K562 (cell line): ENCODE data around the gene DDC. TPM values are rescaled to one million over a fixed set of nuclear protein-coding genes. Genes with fewer than 3 reads are reported as not detected.

Experiments
- ATAC-seq: fragments of 200-7000 bp; cut with Tn5 transposase; 3 replicates; pipeline ENCODE4 v1.9.1; 2020; ENCODE audit warnings: moderate library complexity
- BruUV-seq: library from RNA; stranded (reverse); fragments of 400-500 nt; replicated peaks from 2 replicates; lab custom pipeline; 2021; lab: Mats Ljungman, UMichigan
- CTCF ChIA-PET: fragments of 300-600 bp; formaldehyde crosslinking; extraction: SDS; loops from one replicate; lab custom pipeline; 2021; ENCODE audit warnings: low intra/inter-chr PET ratio; lab: Yijun Ruan, JAX
- POLR2A ChIA-PET: fragments of 300-600, 350-650 bp; sonication (Branson Sonifier 250); formaldehyde crosslinking; extraction: SDS; loops from one replicate; lab custom pipeline; 2021; ENCODE audit warnings: antibody characterized with exemption, inconsistent platforms; lab: Yijun Ruan, JAX
- DNase-seq, 4 experiments: peaks; one replicate each; pipeline versions ENCODE4 v3.0.0 to v3.0.0-alpha.2; 2011 to 2018; ENCODE audit warnings: low spot score in 3 of 4, mixed read lengths in 3 of 4; ENCODE audit errors: extremely low read depth in 1 of 4
- FAIRE-seq: peaks from 2 replicates; lab custom pipeline; 2011; peaks lifted over from hg19 to GRCh38; lab: Jason Lieb, UNC
- H2AFZ ChIP-seq: 2 replicates; pipeline ENCODE4 v1.6.0; 2011; ENCODE audit warnings: low read depth, low read length, control low read depth, inconsistent platforms
- H3K27ac ChIP-seq: fragments of 200-600 bp; 3 replicates; pipeline ENCODE4 v1.8.0; 2011; ENCODE audit warnings: low read depth, mild to moderate bottlenecking, control low read depth, inconsistent platforms, low read length, moderate library complexity, mixed read lengths; ENCODE audit errors: extremely low read depth
- H3K27me3 ChIP-seq, 2 experiments: fragments of 300-600 bp in 1 of 2; 2 replicates in 1 of 2; 3 replicates in 1 of 2; pipeline versions ENCODE4 v1.6.0 to v1.8.0; 2011; ENCODE audit warnings: inconsistent platforms in 2 of 2, low read length in 2 of 2, mild to moderate bottlenecking in 1 of 2, mixed read lengths in 1 of 2, moderate library complexity in 1 of 2; ENCODE audit not compliant: control insufficient read depth in 2 of 2, insufficient read depth in 2 of 2
- H3K36me3 ChIP-seq: fragments of 300-600 bp; 3 replicates; pipeline ENCODE4 v1.8.0; 2011; ENCODE audit warnings: mild to moderate bottlenecking, low read length, inconsistent platforms; ENCODE audit not compliant: control insufficient read depth, insufficient read depth
- H3K4me1 ChIP-seq, 2 experiments: fragments of 200-600 bp in 1 of 2; replicated peaks in 1 of 2; 2 replicates in 1 of 2; 3 replicates in 1 of 2; pipeline versions ENCODE4 v1.5.1 to v1.8.0; 2011; ENCODE audit warnings: inconsistent platforms in 2 of 2, low read length in 2 of 2, mild to moderate bottlenecking in 1 of 2, mixed read lengths in 1 of 2, moderate library complexity in 1 of 2; ENCODE audit not compliant: control insufficient read depth in 2 of 2, insufficient read depth in 2 of 2
- H3K4me2 ChIP-seq: 2 replicates; pipeline ENCODE4 v1.6.1; 2011; ENCODE audit warnings: low read length, control low read depth, inconsistent platforms, mixed read lengths; ENCODE audit not compliant: insufficient read depth
- H3K4me3 ChIP-seq: fragments of 200-600 bp; sonication (generic), shearing (Covaris generic); 2 replicates; pipeline ENCODE4 v1.5.1; 2016; ENCODE audit warnings: control low read depth, inconsistent platforms
- H3K79me2 ChIP-seq: fragments of 200-600 bp; 3 replicates; pipeline ENCODE4 v1.8.0; 2011; ENCODE audit warnings: low read length, inconsistent platforms; ENCODE audit not compliant: control insufficient read depth, insufficient read depth
- H3K9ac ChIP-seq, 2 experiments: 2 replicates each; pipeline versions ENCODE4 v1.6.0 to v1.6.1; 2011; ENCODE audit warnings: low read depth in 2 of 2, low read length in 2 of 2, control low read depth in 1 of 2, inconsistent platforms in 1 of 2, mild to moderate bottlenecking in 1 of 2, mixed read lengths in 1 of 2; ENCODE audit not compliant: insufficient read depth in 1 of 2
- H3K9me1 ChIP-seq: one replicate; pipeline ENCODE4 v1.6.0; 2011; ENCODE audit warnings: inconsistent platforms, mild to moderate bottlenecking, low read length, moderate library complexity; ENCODE audit not compliant: control insufficient read depth, insufficient read depth
- H3K9me3 ChIP-seq: replicated peaks from 2 replicates; pipeline ENCODE4 v1.5.1; 2011; ENCODE audit warnings: low read depth, low read length, inconsistent platforms; ENCODE audit not compliant: control insufficient read depth, insufficient read depth
- H4K20me1 ChIP-seq: replicated peaks from 2 replicates; pipeline ENCODE4 v1.6.1; 2011; ENCODE audit warnings: low read length, inconsistent platforms, mixed read lengths; ENCODE audit not compliant: control insufficient read depth, insufficient read depth
- CTCF ChIP-seq, 3 experiments: IDR thresholded peaks in 2 of 3; conservative IDR thresholded peaks in 1 of 3; 2 replicates each; pipeline ENCODE4 v1.5.1; 2011 to 2012; ENCODE audit warnings: low read length in 3 of 3, mild to moderate bottlenecking in 3 of 3, control low read depth in 2 of 3, improper control_type of control experiment in 1 of 3, inconsistent platforms in 1 of 3, low read depth in 1 of 3, mixed read lengths in 1 of 3, moderate library complexity in 1 of 3; ENCODE audit not compliant: insufficient read depth in 2 of 3
- CUX1 ChIP-seq: fragments of 200-800 bp; sonication (Bioruptor generic); IDR thresholded peaks from 2 replicates; pipeline ENCODE4 v1.6.1; 2016; ENCODE audit warnings: missing genetic modification characterization, missing compliant biosample characterization
- ZBTB33 ChIP-seq: sonication (generic); formaldehyde crosslinking; IDR thresholded peaks from 2 replicates; pipeline ENCODE4 v1.8.1; 2023; ENCODE audit warnings: mild to moderate bottlenecking, missing genetic modification reagents
- WGBS: fragments of 100-300 bp; shearing (Covaris generic); methylation state at CpG from one replicate; pipeline ENCODE4 v1.1.6; 2016; ENCODE audit warnings: low coverage, mixed read lengths; ENCODE audit not compliant: insufficient coverage; ENCODE audit errors: missing lambda C conversion rate; 5-methylcytosine and 5-hydroxymethylcytosine counted together
- in situ Hi-C: fragments of 300-500 bp; cut with MboI; formaldehyde crosslinking; loops from 4 replicates; pipeline ENCODE4 v1.15.0; 2018; ENCODE audit warnings: inconsistent platforms, mixed read lengths
- intact Hi-C: fragments of 100-400 bp; cut with micrococcal nuclease; formaldehyde crosslinking; loops from 2 replicates; pipeline ENCODE4 v1.14.2; 2022
- polyA plus RNA-seq, 8 experiments: library from polyadenylated mRNA; depleted of rRNA in 4 of 8; stranded (reverse) in 5 of 8; unstranded in 3 of 8; fragments of >200 nt; fragmentation: Nextera tagmentation in 2 of 8; fragmentation: Illumina TruSeq in 1 of 8; extraction: Ambion mirVana in 2 of 8; extraction: Trizol in 1 of 8; gene quantifications; 2 replicates each; pipeline versions ENCODE4 v1.2.1 to v1.2.3, GENCODE V29; 2011 to 2014; ENCODE audit warnings: inconsistent platforms in 1 of 8, missing spikeins in 1 of 8
- total RNA-seq, 7 experiments: library from RNA; depleted of rRNA in 6 of 7; stranded (reverse); fragments of >200 nt in 6 of 7; fragmentation: Illumina TruSeq in 2 of 7; extraction: Trizol in 2 of 7; gene quantifications; 2 replicates each; pipeline versions ENCODE4 v1.2.1 to v1.2.3, GENCODE V29; 2011 to 2021; ENCODE audit warnings: low replicate concordance in 1 of 7

DDC gene
- total and polyA plus RNA-seq, 9 of the 15 experiments (the other 6 are each of a cell fraction or from before 2014, with no cell fraction given) = not detected

- 26% methylated on average over 8 of the region's 8 CpGs for WGBS
- peak; percentile 68 for ATAC-seq
- peaks cover 0 to 6% of the 10 kb centered on the region in 2 experiments; a peak in 2 of 5 replicates for H3K4me1 ChIP-seq
- H3K4me2 ChIP-seq = no peak overlapping the region
- ChIA-PET POLR2A (interaction anchor here (0.6 kb wide), 1 partner anchor 9 kb away, joined by 3 read pairs; no protein-coding TSS in a partner anchor), CTCF (no interaction called here)
- H3K9me1 ChIP-seq = no peaks in the 10 kb centered on the region
- peak; percentile 85 for TF ChIP-seq ZBTB33 (CRISPR knock-in tag)
- no peak for TF ChIP-seq CUX1 (CRISPR knock-in tag)
- TF ChIP-seq CTCF (IDR thresholded peaks at IDR 0.05 in 2 of 3, conservative IDR thresholded peaks at IDR 0.05 in 1 of 3; ENCODE audit: insufficient read depth in 2 of 3, low read depth in 1 of 3, low read length in 3 of 3) = peak in 2 of 3 experiments; percentile 19 to 40; a peak in 2 of 6 replicates
- H3K27ac ChIP-seq = no peak overlapping the region
- H3K9ac ChIP-seq = no peak overlapping the region
- no peak overlapping the region for H2AFZ ChIP-seq
- H4K20me1 ChIP-seq = no peaks in the 10 kb centered on the region
- peak in 1 of 4 experiments; percentile 12 for DNase-seq
- H3K36me3 ChIP-seq = no peaks in the 10 kb centered on the region
- no peaks in the 10 kb centered on the region for H3K79me2 ChIP-seq
- in situ Hi-C loops (no loop called here), intact Hi-C loops (loop anchor here (2.0 kb wide), 1 partner anchor 53 kb away; no protein-coding TSS in a partner anchor)
- FAIRE-seq = peak; percentile 11
- no peak overlapping the region for H3K4me3 ChIP-seq
- peaks cover 0 to 3% of the 10 kb centered on the region in 2 experiments; a peak in 1 of 5 replicates for H3K27me3 ChIP-seq
- H3K9me3 ChIP-seq = no peaks in the 10 kb centered on the region
- BruUV-seq = no TSS peak
These were observed 83.3 kb downstream of the DDC start for GRCh38 chr7:50481867-50482266.
